HG03095 (cell line): Measurements from ENCODE around the gene DDB1.
A peak's percentile ranks its signal among the peaks of the same experiment; 100 is the strongest.
"Not testable (repeated sequence)": the region's sequence is repeated elsewhere in the genome, so short reads cannot be mapped to it uniquely, and the experiment has no call there.

Source experiments
- ATAC-seq: cut with Tn5 transposase; IDR thresholded peaks from one replicate; pipeline ENCODE4 v1.9.1; 2021; ENCODE audit warnings: moderate library complexity; ENCODE audit not compliant: unreplicated experiment

Gene DDB1

GRCh38 chr11:61273178-61274078 is 59.5 kb downstream of the DDB1 start:
- no peak for ATAC-seq

- ATAC-seq: no peak
Measured at GRCh38 chr11:61272731-61273130, 60.2 kb downstream of the DDB1 start.

GRCh38 chr11:61270354-61271076 is 62.4 kb downstream of the DDB1 start:
- ATAC-seq: no peak

- ATAC-seq: no peak
Measured at GRCh38 chr11:61268588-61269250, 64.2 kb downstream of the DDB1 start.

GRCh38 chr11:61267437-61267841 is 65.5 kb downstream of the DDB1 start:
- no peak for ATAC-seq

GRCh38 chr11:61266602-61267001 is 66.3 kb downstream of the DDB1 start:
- ATAC-seq: no peak

- ATAC-seq: no peak
Measured at GRCh38 chr11:61265357-61265756, 67.5 kb downstream of the DDB1 start.

GRCh38 chr11:61264795-61265194 is 68.1 kb downstream of the DDB1 start:
- no peak for ATAC-seq

GRCh38 chr11:61264371-61264770 is 68.5 kb downstream of the DDB1 start:
- no peak for ATAC-seq

GRCh38 chr11:61259363-61259762 is 73.5 kb downstream of the DDB1 start:
- no peak for ATAC-seq

- no peak for ATAC-seq
Measured at GRCh38 chr11:61258546-61258945, 74.4 kb downstream of the DDB1 start.

GRCh38 chr11:61256710-61257482 is 76.0 kb downstream of the DDB1 start:
- ATAC-seq: no peak

GRCh38 chr11:61254403-61255025 is 78.4 kb downstream of the DDB1 start:
- peak; percentile 54 for ATAC-seq

GRCh38 chr11:61252332-61252731 is 80.6 kb downstream of the DDB1 start:
- ATAC-seq: not testable (repeated sequence)

- ATAC-seq: not testable (repeated sequence)
Measured at GRCh38 chr11:61250796-61251765, 81.8 kb downstream of the DDB1 start.
